Measurements from ENCODE around the gene PARP3.

Gene PARP3

GRCh38 chr3:51948016-51948580 is 5.9 kb downstream of the PARP3 start:
- DNase-seq (ENCODE audit: low spot score): no peak

- no peak for DNase-seq (ENCODE audit: low spot score)
Observed at GRCh38 chr3:51949121-51949520, 7.0 kb downstream of the PARP3 start.

- no peak for DNase-seq (ENCODE audit: low spot score)
Observed at GRCh38 chr3:51950899-51951298, 8.7 kb downstream of the PARP3 start.

GRCh38 chr3:51953445-51953844 is 11.3 kb downstream of the PARP3 start:
- no peak for DNase-seq (ENCODE audit: low spot score)

- no peak for DNase-seq (ENCODE audit: low spot score)
Observed at GRCh38 chr3:51954105-51954504, 11.9 kb downstream of the PARP3 start.

- no peak for DNase-seq (ENCODE audit: low spot score)
Observed at GRCh38 chr3:51954713-51955112, 12.6 kb downstream of the PARP3 start.

- no peak for DNase-seq (ENCODE audit: low spot score)
Observed at GRCh38 chr3:51955175-51955892, 13.2 kb downstream of the PARP3 start, which contains the start of gene GPR62. TSS of gene GPR62 (plus strand) at chr3:51955381. CDS start at chr3:51955653, 272 bp downstream.

GRCh38 chr3:51955893-51956770 is 14.0 kb downstream of the PARP3 start:
- peak; percentile 18 for DNase-seq (ENCODE audit: low spot score)

GRCh38 chr3:51957520-51958205 is 15.5 kb downstream of the PARP3 start:
- no peak for DNase-seq (ENCODE audit: low spot score)

GRCh38 chr3:51958603-51959521 is 16.7 kb downstream of the PARP3 start:
- no peak for DNase-seq (ENCODE audit: low spot score)

- no peak for DNase-seq (ENCODE audit: low spot score)
Observed at GRCh38 chr3:51959651-51960050, 17.5 kb downstream of the PARP3 start.

GRCh38 chr3:51960386-51960785 is 18.2 kb downstream of the PARP3 start:
- DNase-seq (ENCODE audit: low spot score): no peak

- DNase-seq (ENCODE audit: low spot score): no peak
Observed at GRCh38 chr3:51961011-51961410, 18.8 kb downstream of the PARP3 start.

- DNase-seq (ENCODE audit: low spot score): no peak
Observed at GRCh38 chr3:51961602-51962569, 19.7 kb downstream of the PARP3 start.

- no peak for DNase-seq (ENCODE audit: low spot score)
Observed at GRCh38 chr3:51962854-51963530, 20.8 kb downstream of the PARP3 start.

GRCh38 chr3:51963951-51964451 is 21.8 kb downstream of the PARP3 start:
- no peak for DNase-seq (ENCODE audit: low spot score)

- no peak for DNase-seq (ENCODE audit: low spot score)
Observed at GRCh38 chr3:51964521-51964920, 22.4 kb downstream of the PARP3 start.

GRCh38 chr3:51966016-51966415 is 23.9 kb downstream of the PARP3 start:
- DNase-seq (ENCODE audit: low spot score): no peak

GRCh38 chr3:51966486-51966885 is 24.3 kb downstream of the PARP3 start:
- no peak for DNase-seq (ENCODE audit: low spot score)
